ENCODE measurements around the gene ERC2. TPM values are rescaled to one million over a fixed set of nuclear protein-coding genes. Genes with fewer than 3 reads are reported as not detected.
A peak's percentile ranks its signal among the peaks of the same experiment; 100 is the strongest.

Gene ERC2
- total and polyA plus RNA-seq, 2 donors (not counting 3 experiments of a cell fraction or from before 2014, with no cell fraction given) = 5.6 to 15.5 TPM

GRCh38 chr3:55897573-55898224 is 570.6 kb downstream of the ERC2 start:
- ChIA-PET POLR2A (no interaction called here), CTCF (interaction anchor here (0.8 to 2.8 kb wide), 8 partner anchors 26 to 1044 kb away, joined by 3 to 14 read pairs (median 3); partner anchors contain the start of gene WNT5A)
- Histone ChIP-seq H3K27me3 (ENCODE audit: control insufficient read depth in 2 of 2, insufficient read depth in 2 of 2, low read length in 2 of 2) (no peaks in the 10 kb centered on the region), H3K4me2 (ENCODE audit: insufficient read depth, low read length) (no peak overlapping the region), H3K9ac (replicated peaks; ENCODE audit: extremely low read depth, insufficient read depth, low read length) (no peak overlapping the region), H4K20me1 (replicated peaks; ENCODE audit: control insufficient read depth, extremely low read depth, insufficient read depth, low read length) (no peaks in the 10 kb centered on the region), H3K4me3 (replicated peaks in 1 of 3; ENCODE audit: insufficient read depth in 1 of 3, low read depth in 1 of 3, low read length in 3 of 3) (no peak overlapping the region), H3K79me2 (ENCODE audit: control insufficient read depth, insufficient read depth, low read length) (no peaks in the 10 kb centered on the region), H3K27ac (ENCODE audit: insufficient read depth, low read depth, low read length) (no peak overlapping the region), H3K36me3 (ENCODE audit: control insufficient read depth in 2 of 2, extremely low read depth in 1 of 2, insufficient read depth in 2 of 2, low read length in 2 of 2) (no peaks in the 10 kb centered on the region), H2AFZ (ENCODE audit: low read depth, low read length) (no peak overlapping the region), H3K4me1 (ENCODE audit: control insufficient read depth, extremely low read depth, insufficient read depth, low read length) (peaks cover 12% of the 10 kb centered on the region), H3K9me1 (replicated peaks; ENCODE audit: control insufficient read depth, extremely low read depth, insufficient read depth, low read length) (no peaks in the 10 kb centered on the region), H3K9me3 (replicated peaks; ENCODE audit: control insufficient read depth, insufficient read depth, low read length) (no peaks in the 10 kb centered on the region)
- TF ChIP-seq POLR2A (IDR thresholded peaks at IDR 0.05; ENCODE audit: low read depth, low read length) (no peak), CTCF (IDR thresholded peaks at IDR 0.05; ENCODE audit: extremely low read depth in 1 of 2, insufficient read depth in 1 of 2, low read depth in 1 of 2, low read length in 2 of 2) (peak; percentile 10 to 13), GATA2 (IDR thresholded peaks at IDR 0.05; ENCODE audit: insufficient read depth, insufficient read length, low read depth, low read length) (peak; percentile 92)
- intact Hi-C loops (cut with micrococcal nuclease) (loop anchor here (1.0 to 10.0 kb wide), 4 partner anchors 353 to 1043 kb away; no protein-coding TSS in a partner anchor), dilution Hi-C loops (cut with MboI; ENCODE audit: extremely low pct_ligation_motif_present, low sequenced_read_pairs) (no loop called here)
- DNase-seq (ENCODE audit: low read depth, low spot score) = peak; percentile 34
- BruUV-seq (replicated peaks) = no TSS peak
- FAIRE-seq = peak; percentile 60

DNA sequence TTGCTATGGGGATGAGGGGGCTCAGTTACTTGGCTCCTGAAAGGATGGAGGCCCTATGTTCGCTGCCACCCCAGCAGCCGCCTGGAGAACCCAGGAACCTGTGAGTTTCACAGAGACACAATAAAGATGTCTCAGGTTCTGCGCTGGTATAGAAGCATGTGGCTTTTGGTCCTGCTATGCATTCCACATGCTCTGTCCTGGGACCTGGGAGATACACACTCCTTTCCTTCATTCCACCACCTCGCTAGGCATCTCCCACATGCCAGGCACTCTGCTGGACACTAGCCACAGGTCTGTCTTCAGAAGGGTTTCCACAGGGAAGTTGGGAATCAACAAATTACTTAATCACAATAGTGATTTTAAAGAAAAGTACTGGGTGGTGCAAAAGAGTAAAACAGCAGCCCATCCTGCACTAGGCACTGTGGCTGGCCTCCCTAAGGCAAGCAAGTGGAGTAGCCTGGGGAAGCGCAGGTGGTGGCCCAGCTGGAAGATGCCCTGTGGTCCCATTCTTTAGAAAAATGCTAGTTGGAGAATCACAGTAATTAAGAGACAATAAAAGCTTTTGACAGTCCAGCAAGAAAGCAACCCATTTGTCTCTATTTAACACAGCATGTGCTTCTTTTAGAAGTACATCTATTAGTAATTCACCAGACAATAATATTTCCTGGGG is 572.2 kb downstream of the ERC2 start:
- H3K4me3 ChIP-seq (replicated peaks in 1 of 3; ENCODE audit: insufficient read depth in 1 of 3, low read depth in 1 of 3, low read length in 3 of 3) = no peak overlapping the region
- H3K9me1 ChIP-seq (replicated peaks; ENCODE audit: control insufficient read depth, extremely low read depth, insufficient read depth, low read length) = no peaks in the 10 kb centered on the region
- H4K20me1 ChIP-seq (replicated peaks; ENCODE audit: control insufficient read depth, extremely low read depth, insufficient read depth, low read length) = no peaks in the 10 kb centered on the region
- no peak overlapping the region for H3K27ac ChIP-seq (ENCODE audit: insufficient read depth, low read depth, low read length)
- POLR2A ChIA-PET = no interaction called here
- no TSS peak for BruUV-seq (replicated peaks)
- CTCF ChIA-PET = interaction anchor here (2.8 kb wide), 1 partner anchor 355 kb away, joined by 14 read pairs; no protein-coding TSS in a partner anchor
- no peaks in the 10 kb centered on the region for H3K9me3 ChIP-seq (replicated peaks; ENCODE audit: control insufficient read depth, insufficient read depth, low read length)
- FAIRE-seq (no peak), DNase-seq (ENCODE audit: low read depth, low spot score) (no peak)
- H3K36me3 ChIP-seq (ENCODE audit: control insufficient read depth in 2 of 2, extremely low read depth in 1 of 2, insufficient read depth in 2 of 2, low read length in 2 of 2) = no peaks in the 10 kb centered on the region
- no peak overlapping the region for H3K9ac ChIP-seq (replicated peaks; ENCODE audit: extremely low read depth, insufficient read depth, low read length)
- TF ChIP-seq POLR2AphosphoS5 (IDR thresholded peaks at IDR 0.05; ENCODE audit: insufficient read depth, low read depth, low read length) (no peak), JUN (IDR thresholded peaks at IDR 0.05; ENCODE audit: borderline replicate concordance, insufficient read depth, insufficient read length, low read depth) (no peak), MYC (IDR thresholded peaks at IDR 0.05; ENCODE audit: low read depth, low read length) (no peak), FOS (IDR thresholded peaks at IDR 0.05; ENCODE audit: borderline replicate concordance, insufficient read depth, low read length) (no peak), GATA2 (IDR thresholded peaks at IDR 0.05; ENCODE audit: insufficient read depth, insufficient read length, low read depth, low read length) (no peak), EZH2 (IDR thresholded peaks at IDR 0.05; ENCODE audit: borderline replicate concordance, low read depth, low read length, severe bottlenecking) (no peak), CTCF (IDR thresholded peaks at IDR 0.05; ENCODE audit: extremely low read depth in 1 of 2, insufficient read depth in 1 of 2, low read depth in 1 of 2, low read length in 2 of 2) (no peak), POLR2A (IDR thresholded peaks at IDR 0.05; ENCODE audit: low read depth, low read length) (no peak), MAX (IDR thresholded peaks at IDR 0.05; ENCODE audit: insufficient read depth, insufficient read length) (no peak)
- peaks cover 14% of the 10 kb centered on the region for H3K4me1 ChIP-seq (ENCODE audit: control insufficient read depth, extremely low read depth, insufficient read depth, low read length)
- H2AFZ ChIP-seq (ENCODE audit: low read depth, low read length) = no peak overlapping the region
- intact Hi-C loops (cut with micrococcal nuclease) (loop anchor here (2.0 to 10.0 kb wide), 3 partner anchors 355 to 1041 kb away; no protein-coding TSS in a partner anchor), dilution Hi-C loops (cut with MboI; ENCODE audit: extremely low pct_ligation_motif_present, low sequenced_read_pairs) (no loop called here)
- no peak overlapping the region for H3K4me2 ChIP-seq (ENCODE audit: insufficient read depth, low read length)
- no peaks in the 10 kb centered on the region for H3K79me2 ChIP-seq (ENCODE audit: control insufficient read depth, insufficient read depth, low read length)
- no peaks in the 10 kb centered on the region for H3K27me3 ChIP-seq (ENCODE audit: control insufficient read depth in 2 of 2, insufficient read depth in 2 of 2, low read length in 2 of 2)
